IPS DF 6.9 (cell line): ENCODE data around the gene SPECC1.
"Not testable (repeated sequence)": the region's sequence is repeated elsewhere in the genome, so short reads cannot be mapped to it uniquely, and the experiment has no call there.

ENCODE experiments used
- DNase-seq: peaks from one replicate; pipeline ENCODE4 v3.0.0-alpha.2; 2013; ENCODE audit warnings: low read depth, low spot score
- H3K27ac ChIP-seq: one replicate; pipeline ENCODE4 v1.5.1; 2013; ENCODE audit warnings: low read length, control low read depth
- H3K27me3 ChIP-seq: 2 replicates; pipeline ENCODE4 v1.6.1; 2013; ENCODE audit warnings: mild to moderate bottlenecking, low read length; ENCODE audit not compliant: control insufficient read depth, insufficient read depth
- H3K36me3 ChIP-seq: 2 replicates; pipeline ENCODE4 v1.6.1; 2013; ENCODE audit warnings: low read length; ENCODE audit not compliant: control insufficient read depth, insufficient read depth
- H3K4me1 ChIP-seq: 2 replicates; pipeline ENCODE4 v1.6.1; 2013; ENCODE audit warnings: low read length; ENCODE audit not compliant: control insufficient read depth, insufficient read depth
- H3K4me3 ChIP-seq: 2 replicates; pipeline ENCODE4 v1.5.1; 2013; ENCODE audit warnings: mild to moderate bottlenecking, low read length
- H3K9me3 ChIP-seq: 2 replicates; pipeline ENCODE4 v1.6.1; 2013; ENCODE audit warnings: low read length, inconsistent platforms; ENCODE audit not compliant: control insufficient read depth, insufficient read depth
- WGBS: extraction: QIAGEN DNeasy Blood & Tissue Kit; methylation state at CpG from one replicate; pipeline ENCODE4 v1.1.7; 2013; ENCODE audit warnings: mixed read lengths, missing lambda C conversion rate; ENCODE audit not compliant: insufficient read length, insufficient coverage; 5-methylcytosine and 5-hydroxymethylcytosine counted together

The SPECC1 gene

DNA sequence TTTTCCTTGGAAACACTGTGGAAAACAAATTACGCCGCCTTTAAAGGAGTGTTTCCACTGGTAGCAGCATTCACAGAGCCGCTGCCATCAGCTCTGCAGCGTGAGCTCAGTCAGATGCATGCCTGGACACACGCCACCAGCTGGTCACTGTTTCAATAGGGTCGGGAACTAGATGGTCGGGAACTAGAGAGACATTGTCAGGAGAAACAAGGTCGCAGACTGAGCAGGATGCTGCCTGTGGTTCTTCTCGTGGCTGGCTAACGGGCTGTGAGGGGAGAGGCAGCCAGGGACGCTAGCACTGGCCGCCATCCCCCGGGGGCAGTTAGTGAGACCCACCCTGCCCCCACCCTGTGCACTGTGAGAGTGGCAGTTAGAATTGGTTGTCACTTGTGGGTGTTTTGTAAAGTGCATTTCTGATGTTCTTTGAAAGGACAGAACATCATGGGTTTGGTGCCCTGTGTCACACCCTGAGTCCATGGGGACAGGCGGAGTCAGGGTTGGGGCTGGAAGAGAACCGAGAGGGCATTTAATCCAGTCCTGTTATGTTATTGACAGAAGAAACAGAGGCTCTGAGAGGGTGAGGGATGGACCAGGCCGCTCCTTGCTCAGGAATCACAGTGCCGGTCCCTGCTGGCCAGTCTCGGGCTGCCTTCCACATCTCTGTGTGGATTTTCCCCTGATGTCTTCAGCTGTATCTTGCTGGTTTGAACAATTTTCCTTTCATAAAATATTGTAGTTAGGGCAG lies 86.3 kb downstream of the SPECC1 start:
- peak; percentile 45 for DNase-seq
- Histone ChIP-seq H3K4me1 (peaks cover 6% of the 10 kb centered on the region; the same call in 1 of the 2 replicates), H3K36me3 (no peaks in the 10 kb centered on the region), H3K27me3 (no peaks in the 10 kb centered on the region), H3K9me3 (no peaks in the 10 kb centered on the region), H3K27ac (no peak overlapping the region), H3K4me3 (no peak overlapping the region)
- WGBS, result no CpG with 5 or more reads among the region's 18 CpGs

DNA sequence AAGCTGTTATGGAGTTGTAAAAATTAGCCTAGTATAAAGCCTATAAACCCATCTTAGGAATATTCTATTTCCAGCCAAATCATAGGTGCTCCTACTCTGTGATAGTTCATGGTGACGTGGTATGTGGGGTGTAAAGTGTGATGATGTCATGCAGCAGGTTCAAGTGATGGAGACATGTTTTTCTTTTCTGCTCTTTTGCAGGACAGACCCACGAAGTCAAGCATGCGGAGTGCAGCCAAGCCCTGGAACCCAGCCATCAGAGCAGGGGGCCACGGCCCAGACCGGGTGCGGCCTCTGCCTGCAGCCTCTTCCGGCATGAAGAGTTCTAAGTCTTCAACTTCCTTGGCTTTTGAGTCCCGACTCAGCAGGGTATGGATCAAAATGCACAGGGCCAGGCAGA lies 87.3 kb downstream of the SPECC1 start:
- peaks cover 6% of the 10 kb centered on the region; the same call in 1 of the 2 replicates for H3K4me1 ChIP-seq
- no peak overlapping the region for H3K4me3 ChIP-seq
- H3K36me3 ChIP-seq, result no peaks in the 10 kb centered on the region
- no peaks in the 10 kb centered on the region for H3K27me3 ChIP-seq
- DNase-seq, result no peak
- H3K9me3 ChIP-seq, result no peaks in the 10 kb centered on the region
- no CpG with 5 or more reads among the region's 8 CpGs for WGBS
- H3K27ac ChIP-seq, result no peak overlapping the region

DNA sequence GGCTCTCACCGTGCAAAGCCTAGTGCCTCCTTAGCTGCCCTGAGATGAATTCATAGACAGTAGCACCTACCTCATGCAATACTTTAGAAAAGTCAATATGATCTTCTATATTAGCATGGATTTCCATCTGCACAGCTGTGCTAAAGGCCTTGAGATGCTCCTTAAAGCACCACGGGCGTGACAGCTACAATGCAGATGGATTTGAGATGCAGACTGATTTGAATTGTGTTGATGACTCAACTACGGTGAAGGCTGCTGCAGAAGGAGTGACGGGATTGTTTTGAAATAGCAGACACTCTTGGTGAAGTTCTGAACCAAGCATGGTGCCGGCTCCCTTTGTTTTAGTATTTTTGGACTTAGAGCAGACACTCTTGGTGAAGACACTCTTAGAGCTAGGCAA lies 88.2 kb downstream of the SPECC1 start:
- no CpG with 5 or more reads among the region's 6 CpGs for WGBS
- Histone ChIP-seq H3K4me1 (peaks cover 6% of the 10 kb centered on the region; the same call in 1 of the 2 replicates), H3K27me3 (no peaks in the 10 kb centered on the region), H3K9me3 (no peaks in the 10 kb centered on the region), H3K36me3 (no peaks in the 10 kb centered on the region), H3K4me3 (no peak overlapping the region), H3K27ac (no peak overlapping the region)
- no peak for DNase-seq

DNA sequence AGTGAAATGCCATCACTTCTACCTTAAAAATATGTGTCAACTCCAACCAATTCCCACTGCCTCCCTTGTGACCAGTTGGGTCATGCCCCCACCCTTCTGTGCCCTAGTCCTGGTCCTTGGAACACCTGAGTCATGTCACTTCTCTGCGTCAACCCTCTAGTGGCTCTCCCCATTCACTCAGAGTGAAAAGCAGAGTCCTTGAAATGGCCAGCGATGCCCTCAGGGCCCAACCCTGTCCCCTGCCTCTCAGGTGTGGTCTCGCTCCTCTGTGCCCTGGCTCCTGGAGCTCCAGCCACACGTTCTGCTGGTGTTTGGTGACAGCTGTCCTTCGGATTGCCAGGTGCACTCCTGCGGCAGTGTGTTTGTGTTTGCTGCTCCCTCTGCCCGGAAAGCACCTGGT lies 89.2 kb downstream of the SPECC1 start:
- peaks cover 3% of the 10 kb centered on the region; the same call in 1 of the 2 replicates for H3K4me1 ChIP-seq
- no peak overlapping the region for H3K27ac ChIP-seq
- WGBS, result no CpG with 5 or more reads among the region's 7 CpGs
- H3K36me3 ChIP-seq, result no peaks in the 10 kb centered on the region
- H3K4me3 ChIP-seq, result no peak overlapping the region
- no peaks in the 10 kb centered on the region for H3K9me3 ChIP-seq
- no peak for DNase-seq
- no peaks in the 10 kb centered on the region for H3K27me3 ChIP-seq

DNA sequence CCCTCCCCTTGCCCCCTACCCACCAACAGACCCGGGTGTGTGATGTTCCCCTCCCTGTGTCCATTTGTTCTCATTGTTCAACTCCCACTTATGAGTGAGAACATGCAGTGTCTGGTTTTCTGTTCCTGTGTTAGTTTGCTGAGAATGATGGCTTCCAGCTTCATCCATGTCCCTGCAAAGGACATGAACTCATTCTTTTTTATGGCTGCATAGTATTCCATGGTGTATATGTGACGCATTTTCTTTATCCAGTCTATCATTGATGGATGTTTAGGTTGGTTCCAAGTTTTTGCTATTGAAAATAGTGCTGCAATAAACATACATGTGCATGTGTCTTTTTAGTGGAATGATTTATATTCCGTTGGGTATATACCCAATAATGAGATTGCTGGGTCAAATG lies 91.6 kb downstream of the SPECC1 start:
- WGBS, result no CpG with 5 or more reads among the region's 3 CpGs
- not testable (repeated sequence) for H3K4me3 ChIP-seq, H3K27ac ChIP-seq, H3K36me3 ChIP-seq, H3K27me3 ChIP-seq, DNase-seq, H3K9me3 ChIP-seq, H3K4me1 ChIP-seq

DNA sequence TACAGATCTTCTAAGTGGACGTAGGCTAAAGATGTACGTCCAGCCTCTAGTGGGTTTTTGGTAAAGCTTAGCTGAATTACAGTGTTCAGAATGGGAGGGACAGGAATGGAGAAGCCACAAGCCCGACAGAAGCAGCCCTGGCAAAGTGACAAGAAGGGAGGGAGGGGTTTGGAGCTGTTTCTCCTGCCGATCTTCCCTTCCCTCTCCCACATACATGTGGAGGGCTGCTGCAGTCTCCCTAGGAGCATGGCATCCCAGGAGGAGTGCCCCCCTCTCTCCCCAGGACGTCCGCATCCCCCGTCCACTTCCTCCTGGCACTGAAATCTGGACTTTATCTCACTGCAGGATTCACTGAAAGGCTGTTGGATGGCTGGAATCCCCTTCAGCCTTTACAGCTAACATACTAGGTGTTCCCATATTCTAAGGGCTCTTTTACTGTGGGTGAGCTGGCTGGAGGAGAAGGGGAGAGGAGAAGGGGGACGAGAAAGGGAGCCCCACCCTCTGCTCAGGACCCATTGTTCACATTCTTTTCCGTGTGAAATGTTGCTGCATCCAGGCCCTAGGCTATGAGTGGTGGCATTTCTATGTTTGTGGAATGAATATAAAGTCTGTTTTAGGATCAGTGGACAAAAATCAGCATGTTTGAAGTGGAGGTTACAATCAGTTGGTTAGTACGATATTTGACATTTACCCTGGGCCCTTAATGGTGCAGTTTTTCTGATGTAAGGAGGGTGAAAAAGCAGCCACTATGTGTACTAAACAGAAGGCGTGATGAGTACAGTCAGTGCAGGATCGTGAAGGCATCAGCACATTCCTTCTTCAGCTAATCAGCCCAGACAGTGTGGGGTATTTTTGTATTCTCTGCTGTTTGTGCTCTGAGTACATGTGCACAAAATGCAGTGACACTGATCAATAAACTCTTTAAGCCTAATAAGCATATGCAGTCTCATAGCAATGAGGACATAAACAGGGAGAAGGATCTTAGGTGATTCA lies 94.6 kb downstream of the SPECC1 start:
- DNase-seq, result no peak
- Histone ChIP-seq H3K4me3 (no peak overlapping the region), H3K4me1 (no peaks in the 10 kb centered on the region), H3K27me3 (no peaks in the 10 kb centered on the region), H3K27ac (no peak overlapping the region), H3K9me3 (no peaks in the 10 kb centered on the region), H3K36me3 (no peaks in the 10 kb centered on the region)
- no CpG with 5 or more reads among the region's 12 CpGs for WGBS

DNA sequence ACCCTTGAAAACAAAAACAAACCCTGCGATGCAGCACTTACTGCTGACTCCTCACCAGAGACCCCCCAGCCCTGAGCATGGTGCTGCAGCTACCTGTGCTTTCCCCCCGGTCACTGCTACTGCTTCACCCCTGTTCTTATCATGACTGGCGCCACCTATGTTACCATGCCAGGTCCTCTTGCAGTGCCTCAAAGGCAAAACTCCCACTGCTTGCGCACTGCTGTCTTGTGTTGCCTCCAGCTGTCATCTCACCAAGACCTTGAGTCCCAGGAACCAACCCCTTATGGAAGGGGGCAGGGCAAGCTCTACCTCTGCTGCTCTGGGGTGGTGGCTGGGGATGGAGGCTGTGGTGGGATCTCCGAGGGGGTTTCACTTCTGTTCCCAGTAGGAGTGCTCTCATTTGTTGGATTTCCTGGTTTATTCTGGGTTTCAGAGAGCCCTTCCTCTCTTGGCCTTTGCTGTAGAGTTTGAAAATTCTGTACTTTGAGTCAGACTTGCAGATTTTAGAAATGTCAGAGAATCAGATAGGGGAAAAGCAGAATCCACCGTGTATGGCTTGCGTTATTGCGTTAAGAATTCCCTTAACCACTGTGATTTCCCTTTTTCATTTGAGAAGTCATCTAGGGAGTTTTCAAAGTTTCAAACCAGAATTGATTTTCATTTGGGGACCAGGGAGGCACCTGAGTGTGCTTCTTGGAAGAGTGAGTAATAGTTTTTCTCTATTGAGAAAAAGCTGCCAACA lies 96.6 kb downstream of the SPECC1 start:
- Histone ChIP-seq H3K27me3 (no peaks in the 10 kb centered on the region), H3K27ac (no peak overlapping the region), H3K9me3 (no peaks in the 10 kb centered on the region), H3K36me3 (no peaks in the 10 kb centered on the region), H3K4me3 (no peak overlapping the region), H3K4me1 (no peaks in the 10 kb centered on the region)
- no peak for DNase-seq
- no CpG with 5 or more reads among the region's 8 CpGs for WGBS

DNA sequence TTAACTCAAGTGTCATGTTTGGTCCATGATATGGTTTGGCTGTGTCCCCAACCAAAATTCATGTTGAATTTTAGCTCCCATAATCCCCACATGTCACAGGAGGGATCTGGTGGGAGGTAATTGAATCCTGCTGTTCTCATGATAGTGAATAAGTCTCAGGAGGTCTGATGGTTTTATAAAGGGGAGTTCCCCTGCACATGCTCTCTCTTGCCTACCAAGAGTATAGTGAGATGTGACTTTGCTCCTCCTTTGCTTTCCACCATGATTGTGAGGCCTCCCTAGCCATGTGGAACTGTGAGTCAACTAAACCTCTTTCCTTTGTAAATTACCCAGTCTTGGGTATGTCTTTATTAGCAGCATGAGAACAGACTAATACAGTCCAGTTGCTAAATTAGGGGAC lies 97.3 kb downstream of the SPECC1 start:
- not testable (repeated sequence) for H3K4me1 ChIP-seq, H3K27ac ChIP-seq, H3K4me3 ChIP-seq, H3K9me3 ChIP-seq, H3K36me3 ChIP-seq, DNase-seq, H3K27me3 ChIP-seq

DNA sequence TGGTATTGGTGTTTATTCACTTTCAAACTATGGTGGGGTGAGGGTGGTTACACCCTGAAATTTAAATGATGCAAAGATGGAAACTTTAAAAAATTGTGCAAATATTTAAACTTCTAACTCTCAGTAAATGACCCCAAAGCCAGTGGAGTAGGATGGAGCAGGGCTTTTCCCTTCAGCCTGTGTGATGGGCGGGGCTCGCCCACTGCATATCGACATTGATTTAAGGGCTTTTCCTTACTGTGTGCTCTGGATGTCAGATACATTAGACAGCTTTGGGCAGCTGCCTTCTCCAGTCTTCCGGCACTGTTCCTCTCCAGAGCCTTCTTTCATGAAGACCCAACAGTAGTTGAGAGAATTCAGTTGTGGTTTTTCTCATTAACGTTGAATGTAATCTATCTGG lies 99.9 kb downstream of the SPECC1 start:
- no peaks in the 10 kb centered on the region for H3K9me3 ChIP-seq
- no peak overlapping the region for H3K27ac ChIP-seq
- no CpG with 5 or more reads among the region's 5 CpGs for WGBS
- no peak overlapping the region for H3K4me3 ChIP-seq
- H3K36me3 ChIP-seq, result no peaks in the 10 kb centered on the region
- H3K27me3 ChIP-seq, result no peaks in the 10 kb centered on the region
- no peaks in the 10 kb centered on the region for H3K4me1 ChIP-seq
- DNase-seq, result no peak

DNA sequence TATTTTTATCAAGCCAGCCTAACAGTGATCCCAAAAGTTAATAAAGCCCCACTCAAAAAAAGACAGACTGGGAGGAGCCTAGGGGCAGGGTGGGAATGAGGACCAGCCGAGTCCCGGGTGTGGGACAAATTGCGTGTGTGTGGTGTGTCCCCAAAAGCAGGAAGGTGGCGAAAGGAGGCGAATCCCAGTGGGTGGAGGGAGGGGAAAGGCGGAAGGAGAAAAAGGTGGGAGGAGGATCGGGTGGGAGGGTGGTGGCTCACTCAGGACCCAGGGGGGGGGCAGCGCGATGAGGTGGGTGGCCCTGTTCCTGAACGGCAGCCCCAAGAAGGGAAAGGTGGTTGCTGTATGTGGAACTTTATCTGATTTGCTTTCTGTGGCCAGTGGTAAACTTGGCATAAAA lies 102.4 kb downstream of the SPECC1 start:
- no peak for DNase-seq
- WGBS, result no CpG with 5 or more reads among the region's 10 CpGs
- Histone ChIP-seq H3K9me3 (no peaks in the 10 kb centered on the region), H3K4me3 (no peak overlapping the region), H3K4me1 (no peaks in the 10 kb centered on the region), H3K27me3 (no peaks in the 10 kb centered on the region), H3K36me3 (no peaks in the 10 kb centered on the region), H3K27ac (no peak overlapping the region)
